Upper lobe of left lung (tissue), 4 donors: Measurements from ENCODE around the gene ITGBL1.

Experiments used
- CTCF ChIP-seq, 6 experiments: fragments of 450-650 bp in 4 of 6; fragments of 200-600 bp in 2 of 6; sonication (generic) in 2 of 6; IDR thresholded peaks; one replicate each; pipeline ENCODE4 v1.5.1; 2016 to 2019; ENCODE audit warnings: antibody characterized with exemption in 6 of 6
- EP300 ChIP-seq, 4 donors: sonication (generic); formaldehyde crosslinking; IDR thresholded peaks; one replicate each; pipeline ENCODE4 v1.5.1; 2017; ENCODE audit warnings: antibody characterized with exemption in 4 of 4, control low read depth in 2 of 4
- POLR2A ChIP-seq, 4 donors: fragments of 450-650 bp; IDR thresholded peaks; one replicate each; pipeline ENCODE4 v1.5.1; 2016 to 2017; ENCODE audit warnings: antibody characterized with exemption in 4 of 4, mild to moderate bottlenecking in 2 of 4
- POLR2AphosphoS5 ChIP-seq, 2 donors: sonication (generic); formaldehyde crosslinking; IDR thresholded peaks; one replicate each; pipeline ENCODE4 v1.5.1; 2017; ENCODE audit warnings: antibody characterized with exemption in 2 of 2

GRCh38 chr13:101515504-101515903 lies 63.0 kb downstream of the ITGBL1 start:
- TF ChIP-seq CTCF (IDR thresholded peaks at IDR 0.05) (no peak), EP300 (IDR thresholded peaks at IDR 0.05) (no peak), POLR2A (IDR thresholded peaks at IDR 0.05) (no peak), POLR2AphosphoS5 (IDR thresholded peaks at IDR 0.05) (no peak)
